CD4-positive, alpha-beta T cell treated with Interleukin-17A for 1 hour (primary cell): ENCODE data around the gene SPATS2.
"Not testable (repeated sequence)": the region's sequence is repeated elsewhere in the genome, so short reads cannot be mapped to it uniquely, and the experiment has no call there.

Experiments used
- DNase-seq: peaks from one replicate; pipeline ENCODE4 v3.0.0-alpha.2; 2020

The SPATS2 gene

GRCh38 chr12:49414364-49414763 lies 47.1 kb downstream of the SPATS2 start:
- no peak for DNase-seq

DNA sequence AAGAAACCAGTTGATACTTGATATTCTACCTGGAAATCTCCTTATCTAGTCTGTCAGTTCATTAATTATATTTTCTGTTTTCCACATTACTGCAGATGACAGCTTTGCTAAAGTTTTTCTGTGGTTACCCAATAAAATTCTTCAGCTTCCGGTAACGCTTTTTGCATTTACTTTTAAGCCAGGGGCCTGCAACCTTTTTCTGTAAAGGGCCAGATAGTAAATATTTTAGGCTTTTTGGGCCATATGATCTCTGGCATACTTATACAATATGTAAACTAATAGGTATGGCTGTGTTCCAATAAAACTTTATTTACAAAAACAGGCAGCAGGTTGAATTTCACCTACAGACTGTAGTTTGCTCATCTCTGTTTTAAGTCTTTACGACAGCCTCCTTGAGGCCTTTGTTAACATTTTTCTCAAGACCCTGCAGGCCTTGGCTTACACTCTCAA lies 48.3 kb downstream of the SPATS2 start:
- DNase-seq: no peak

GRCh38 chr12:49416892-49417291 lies 49.6 kb downstream of the SPATS2 start:
- no peak for DNase-seq

DNA sequence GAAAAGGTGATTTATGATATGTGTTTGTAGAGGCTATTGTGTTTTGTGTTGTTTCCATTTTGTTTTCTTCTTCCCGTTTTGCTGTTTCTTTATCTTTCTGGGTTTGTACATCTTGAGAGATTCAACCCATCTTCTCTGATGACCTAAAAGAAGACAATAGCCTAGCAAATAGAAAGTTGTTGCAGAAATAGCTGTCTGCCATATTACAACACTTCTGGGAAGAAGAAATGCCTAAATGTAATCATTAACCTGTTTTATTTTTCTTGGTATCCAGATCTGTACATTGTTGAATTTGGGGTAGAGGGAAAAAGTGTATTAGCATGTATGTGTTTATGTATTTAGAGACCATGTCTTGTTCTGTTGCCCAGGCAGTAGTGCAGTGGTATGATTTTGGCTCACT lies 50.3 kb downstream of the SPATS2 start:
- no peak for DNase-seq

- DNase-seq: no peak
Observed at GRCh38 chr12:49420556-49420955, 53.3 kb downstream of the SPATS2 start.

GRCh38 chr12:49422114-49422513 lies 54.9 kb downstream of the SPATS2 start:
- no peak for DNase-seq

DNA sequence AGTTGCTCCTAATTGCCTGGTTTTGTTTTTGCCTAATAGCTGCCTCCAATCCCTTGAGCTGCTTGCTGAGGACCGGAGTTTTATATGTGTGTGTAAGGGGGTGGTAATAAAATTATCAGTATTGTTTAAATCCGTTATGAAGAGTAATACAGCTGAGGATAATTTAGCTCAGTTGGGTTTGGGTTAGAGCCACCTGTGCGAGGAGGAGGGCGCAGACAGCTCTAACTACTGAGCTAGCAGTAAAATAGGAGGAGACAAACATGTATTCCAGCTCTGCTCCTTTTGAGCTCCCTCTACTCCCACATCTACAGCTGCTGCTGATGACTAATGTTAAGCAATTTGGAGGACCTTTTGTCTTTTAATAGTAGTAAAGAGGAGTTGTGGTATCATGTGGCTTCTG lies 61.5 kb downstream of the SPATS2 start:
- no peak for DNase-seq

DNA sequence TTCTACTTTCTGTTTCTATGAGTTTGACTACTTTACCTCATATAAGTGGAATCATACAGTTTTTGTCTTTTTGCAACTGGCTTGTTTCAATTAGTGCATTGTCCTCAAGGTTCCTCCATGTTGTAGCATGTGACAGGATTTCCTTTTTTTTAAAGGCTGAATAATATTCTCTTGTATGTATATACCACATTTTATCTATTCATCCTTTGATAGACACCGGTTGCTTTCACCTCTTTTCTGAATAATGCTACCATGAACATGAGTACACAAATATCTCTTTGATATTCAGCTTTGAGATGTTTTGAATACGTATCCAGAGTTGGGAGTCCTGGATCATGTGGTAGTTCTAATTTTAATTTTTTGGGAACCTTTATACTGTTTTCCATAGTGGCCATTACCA lies 65.4 kb downstream of the SPATS2 start:
- no peak for DNase-seq

DNA sequence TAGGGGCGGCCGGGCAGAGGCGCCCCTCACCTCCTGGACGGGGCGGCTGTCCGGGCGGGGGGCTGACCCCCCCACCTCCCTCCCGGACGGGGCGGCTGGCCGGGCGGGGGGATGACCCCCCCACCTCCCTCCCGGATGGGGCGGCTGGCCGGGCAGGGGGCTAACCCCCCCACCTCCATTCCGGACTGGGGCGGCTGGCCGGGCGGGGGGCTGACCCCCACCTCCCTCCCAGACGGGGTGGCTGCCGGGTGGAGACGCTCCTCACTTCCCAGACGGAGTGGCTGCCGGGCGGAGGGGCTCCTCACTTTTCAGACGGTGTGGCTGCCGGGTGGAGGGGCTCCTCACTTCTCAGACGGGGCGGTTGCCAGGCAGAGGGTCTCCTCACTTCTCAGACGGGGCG lies 69.5 kb downstream of the SPATS2 start:
- DNase-seq: not testable (repeated sequence)

DNA sequence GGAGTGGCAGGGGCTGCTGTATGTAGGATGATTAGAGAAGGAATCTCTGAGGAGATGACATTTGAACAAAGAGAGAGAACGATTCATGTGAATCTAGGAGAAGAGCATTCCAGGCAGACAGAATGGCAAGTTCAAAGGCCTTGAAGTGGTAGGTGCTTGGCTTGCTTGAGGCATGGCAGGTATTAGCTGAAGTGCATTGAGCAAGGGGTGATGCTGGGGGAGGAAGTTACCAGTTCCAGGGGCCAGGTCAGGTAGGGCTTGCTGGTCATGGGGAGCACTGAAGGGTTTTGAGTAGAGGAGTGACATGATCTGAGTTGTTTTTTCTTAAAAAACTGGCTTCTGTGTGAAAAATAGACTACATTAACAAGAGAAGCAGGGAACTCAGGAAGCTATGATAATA lies 71.8 kb downstream of the SPATS2 start:
- DNase-seq: no peak

DNA sequence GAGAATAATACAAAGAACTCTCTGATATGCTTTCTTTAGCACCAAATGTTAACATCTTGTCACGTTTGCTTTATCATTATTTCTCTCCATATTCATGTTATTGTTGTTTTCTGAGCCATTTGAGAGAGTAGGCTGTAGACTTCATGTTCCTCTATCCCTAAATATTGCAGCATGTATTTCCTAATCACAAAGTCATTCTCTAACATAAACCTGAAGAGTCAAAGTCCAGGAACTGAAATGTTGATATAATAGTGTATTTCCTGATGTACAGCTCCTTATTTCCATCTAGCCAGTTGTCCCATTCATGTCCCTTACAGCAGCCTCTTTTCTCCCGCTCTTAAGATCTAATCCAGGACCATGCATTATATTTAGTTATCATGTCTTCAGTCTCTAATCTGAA lies 72.8 kb downstream of the SPATS2 start:
- DNase-seq: no peak

- no peak for DNase-seq
Observed at GRCh38 chr12:49442915-49443314, 75.7 kb downstream of the SPATS2 start.

- no peak for DNase-seq
Observed at GRCh38 chr12:49446571-49446970, 79.3 kb downstream of the SPATS2 start.

DNA sequence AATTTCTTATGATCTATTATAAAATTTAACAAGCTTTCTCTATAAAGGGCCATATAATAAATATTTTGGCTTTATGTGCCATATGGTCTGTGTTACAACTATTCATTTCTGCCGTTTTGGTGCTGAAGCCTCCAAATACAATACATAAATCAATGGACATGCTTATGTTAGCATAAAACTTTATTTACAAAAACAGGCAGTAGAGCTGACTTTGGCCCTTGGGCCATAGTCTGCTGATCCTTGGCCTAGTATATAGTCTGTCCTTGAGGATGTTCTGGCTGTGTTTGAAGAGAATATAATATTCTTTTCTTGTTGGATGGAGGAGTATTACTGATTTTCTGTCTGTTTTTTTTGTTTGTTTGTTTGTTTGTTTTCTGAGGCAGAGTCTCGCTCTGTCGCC lies 81.6 kb downstream of the SPATS2 start:
- DNase-seq: no peak

DNA sequence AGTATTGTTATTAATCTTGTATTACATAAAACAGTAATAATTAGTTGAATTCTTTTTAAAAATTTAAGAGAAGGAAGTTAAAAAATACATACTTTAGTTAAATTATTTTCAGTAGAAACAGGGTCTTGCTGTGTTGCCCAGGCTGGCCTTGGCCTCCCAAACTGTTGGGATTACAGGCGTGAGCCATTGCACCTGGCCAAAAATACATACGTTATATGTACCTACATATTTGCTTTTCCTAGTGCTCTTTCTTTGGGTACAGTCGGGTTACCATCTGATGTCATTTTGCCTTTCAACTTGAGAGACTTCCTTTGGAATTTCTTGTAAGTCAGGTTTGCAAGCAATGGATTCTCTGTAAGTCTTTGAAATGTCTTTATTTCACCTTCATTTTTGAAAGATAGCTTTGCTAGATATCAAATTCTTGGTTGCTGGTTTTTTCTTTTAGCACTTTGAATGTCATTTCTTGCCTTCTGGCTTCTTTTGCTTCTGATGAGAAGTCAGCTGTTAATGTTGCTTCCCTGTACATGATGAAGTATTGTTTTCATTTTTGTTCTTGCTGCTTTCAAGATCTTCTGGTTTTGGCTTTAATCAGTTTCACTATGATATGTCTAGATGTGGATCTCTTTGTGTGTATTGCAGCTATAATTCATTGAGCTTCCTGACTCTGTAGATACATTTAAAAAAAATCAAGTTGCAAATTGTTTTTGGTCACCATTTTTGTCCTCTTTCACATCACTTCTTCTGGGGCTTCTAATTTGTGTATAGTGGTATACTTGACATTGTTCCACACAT lies 84.4 kb downstream of the SPATS2 start:
- no peak for DNase-seq

GRCh38 chr12:49455501-49455900 lies 88.2 kb downstream of the SPATS2 start:
- DNase-seq: no peak

- DNase-seq: no peak
Observed at GRCh38 chr12:49456131-49456679, 88.9 kb downstream of the SPATS2 start.

GRCh38 chr12:49458816-49459215 lies 91.6 kb downstream of the SPATS2 start:
- no peak for DNase-seq

DNA sequence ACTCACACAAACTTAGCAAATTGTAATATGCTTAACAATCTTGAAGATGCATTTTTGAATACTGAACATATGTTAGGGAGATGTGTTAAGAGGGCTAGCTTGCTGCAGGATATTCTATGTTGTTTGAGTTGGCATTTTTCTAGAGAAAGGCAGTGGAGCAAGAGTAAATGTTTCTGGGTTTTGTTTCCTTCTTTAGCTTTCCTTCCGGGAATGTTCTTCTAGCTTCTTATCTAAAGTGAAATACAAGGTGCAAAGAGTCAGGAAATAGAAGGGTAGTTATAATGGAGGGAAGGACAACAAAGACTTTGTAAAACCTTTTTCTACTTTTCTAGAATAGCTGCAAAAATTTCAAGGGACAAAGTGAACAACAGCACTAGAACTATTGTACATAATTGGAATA lies 94.0 kb downstream of the SPATS2 start:
- DNase-seq: no peak

- DNase-seq: no peak
Observed at GRCh38 chr12:49462083-49462744, 95.0 kb downstream of the SPATS2 start.

- DNase-seq: no peak
Observed at GRCh38 chr12:49465132-49465531, 97.9 kb downstream of the SPATS2 start.

GRCh38 chr12:49470986-49471385 lies 103.7 kb downstream of the SPATS2 start:
- no peak for DNase-seq

DNA sequence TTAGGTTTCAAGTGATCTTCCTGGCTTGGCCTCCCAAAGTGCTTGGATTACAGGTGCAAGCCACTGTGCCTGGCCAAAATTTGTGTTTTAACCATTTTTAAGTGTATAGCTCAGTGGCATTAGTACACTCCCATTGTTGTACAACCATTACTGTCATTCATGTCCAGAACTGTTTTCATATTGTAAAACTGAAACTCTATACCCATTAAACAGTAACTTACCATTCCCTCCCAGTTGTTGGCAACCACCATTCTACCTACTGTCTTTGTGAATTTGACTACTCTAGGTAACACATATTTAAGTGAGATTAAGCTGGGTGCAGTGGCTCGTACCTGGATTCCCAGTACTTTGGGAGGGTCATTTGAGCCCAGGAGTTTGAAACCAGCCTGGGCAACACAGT lies 104.3 kb downstream of the SPATS2 start:
- DNase-seq: no peak

GRCh38 chr12:49476091-49476490 lies 108.8 kb downstream of the SPATS2 start:
- DNase-seq: no peak
